Measurements from ENCODE around the gene NUDT7. TPM values are rescaled to one million over a fixed set of nuclear protein-coding genes. Genes with fewer than 3 reads are reported as not detected.

Gene NUDT7
- total and polyA plus RNA-seq, 12 donors: 15.3 to 62.6 (median 33.4) TPM

DNA sequence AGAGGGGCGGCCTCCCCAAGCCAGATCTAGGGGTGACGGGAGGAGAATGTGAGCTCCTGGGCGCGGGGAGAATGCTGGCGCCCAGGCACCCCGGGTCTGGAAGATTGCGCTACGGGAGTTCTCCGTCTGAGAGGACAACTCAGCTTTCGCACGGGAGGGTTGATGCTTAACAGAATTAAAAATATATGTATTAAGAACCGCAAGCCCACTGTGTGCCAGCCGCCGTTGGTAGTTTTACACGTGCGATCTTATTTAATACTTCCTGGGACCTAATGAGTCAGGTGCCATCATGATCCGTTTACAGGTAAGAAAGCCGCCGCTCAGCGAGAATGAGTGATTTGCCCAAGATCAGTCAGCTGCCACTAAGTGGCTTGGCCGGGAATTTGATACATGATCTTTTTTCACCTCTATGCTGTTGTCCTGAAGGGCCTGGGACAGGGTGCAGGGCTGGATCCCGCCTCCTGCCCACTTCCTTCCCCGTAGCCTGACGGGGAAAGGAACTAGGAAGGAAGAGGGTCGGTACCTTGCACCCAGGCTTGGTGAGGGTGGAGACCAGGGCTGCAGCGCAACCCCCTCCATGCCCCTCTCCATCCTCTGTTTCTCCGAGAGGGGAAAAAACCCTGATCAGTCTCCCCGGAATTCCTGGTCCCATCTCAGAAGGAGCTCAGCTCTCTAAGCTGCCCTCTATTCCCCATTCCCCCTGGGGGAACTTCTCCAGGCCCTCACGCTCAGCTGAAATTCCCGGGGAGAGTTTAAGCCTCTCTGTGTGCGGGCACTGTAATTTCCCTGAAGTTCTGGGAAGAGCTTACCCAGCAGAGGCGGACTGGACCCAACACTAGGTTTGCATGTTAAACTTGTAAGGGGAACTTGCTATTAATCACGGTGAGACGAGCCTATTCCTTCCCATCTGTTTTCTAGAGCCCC is 67.0 kb downstream of the NUDT7 start:
- Histone ChIP-seq H3K4me1 (replicated peaks in 1 of 2) (peaks cover 0 to 6% of the 10 kb centered on the region in 2 donors), H3K4me3 (peak overlapping the region in 2 of 4 donors; percentile 15 to 71), H3K36me3 (replicated peaks in 1 of 2) (no peaks in the 10 kb centered on the region), H3K9me3 (replicated peaks in 1 of 3) (no peaks in the 10 kb centered on the region), H3K27ac (peak overlapping the region in 1 of 5 donors; percentile 49), H3K27me3 (peaks cover 21% of the 10 kb centered on the region)
- intact Hi-C loops (cut with DNase I): loop anchor here in 1 of 2 donors (10.0 kb wide), 1 partner anchor 185 kb away; no protein-coding TSS in a partner anchor
- 9 to 12% (median 11%) methylated on average over 19 to 34 of the region's 34 CpGs for WGBS, 4 donors
- no peak for DNase-seq
- no peak for TF ChIP-seq POLR2A (IDR thresholded peaks at IDR 0.05)
- TF ChIP-seq, protein P1, sequence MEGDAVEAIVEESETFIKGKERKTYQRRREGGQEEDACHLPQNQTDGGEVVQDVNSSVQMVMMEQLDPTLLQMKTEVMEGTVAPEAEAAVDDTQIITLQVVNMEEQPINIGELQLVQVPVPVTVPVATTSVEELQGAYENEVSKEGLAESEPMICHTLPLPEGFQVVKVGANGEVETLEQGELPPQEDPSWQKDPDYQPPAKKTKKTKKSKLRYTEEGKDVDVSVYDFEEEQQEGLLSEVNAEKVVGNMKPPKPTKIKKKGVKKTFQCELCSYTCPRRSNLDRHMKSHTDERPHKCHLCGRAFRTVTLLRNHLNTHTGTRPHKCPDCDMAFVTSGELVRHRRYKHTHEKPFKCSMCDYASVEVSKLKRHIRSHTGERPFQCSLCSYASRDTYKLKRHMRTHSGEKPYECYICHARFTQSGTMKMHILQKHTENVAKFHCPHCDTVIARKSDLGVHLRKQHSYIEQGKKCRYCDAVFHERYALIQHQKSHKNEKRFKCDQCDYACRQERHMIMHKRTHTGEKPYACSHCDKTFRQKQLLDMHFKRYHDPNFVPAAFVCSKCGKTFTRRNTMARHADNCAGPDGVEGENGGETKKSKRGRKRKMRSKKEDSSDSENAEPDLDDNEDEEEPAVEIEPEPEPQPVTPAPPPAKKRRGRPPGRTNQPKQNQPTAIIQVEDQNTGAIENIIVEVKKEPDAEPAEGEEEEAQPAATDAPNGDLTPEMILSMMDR (IDR thresholded peaks at IDR 0.05): no peak

DNA sequence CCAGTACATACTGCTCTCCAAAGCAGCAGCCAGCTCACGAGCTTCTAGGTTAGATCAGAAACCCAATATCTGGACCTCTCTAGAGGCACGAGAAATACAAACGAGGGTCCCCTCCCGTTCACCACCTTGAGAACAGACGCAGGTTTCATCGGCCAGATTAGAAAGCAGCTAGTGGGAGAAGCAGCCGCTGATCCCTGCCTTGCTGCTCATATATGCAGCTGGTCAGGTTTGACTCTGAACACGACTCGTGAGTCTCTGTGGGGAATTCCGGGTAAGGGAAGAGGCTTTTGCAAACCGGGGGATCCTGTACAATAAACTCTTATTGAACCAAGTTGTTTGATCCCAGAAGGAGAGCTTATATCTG is 67.7 kb downstream of the NUDT7 start:
- Histone ChIP-seq H3K4me3 (no peak overlapping the region), H3K9me3 (replicated peaks in 1 of 3) (no peaks in the 10 kb centered on the region), H3K27me3 (peaks cover 21% of the 10 kb centered on the region), H3K27ac (peak overlapping the region in 1 of 5 donors; percentile 49), H3K36me3 (replicated peaks in 1 of 2) (no peaks in the 10 kb centered on the region), H3K4me1 (replicated peaks in 1 of 2) (peaks cover 0 to 6% of the 10 kb centered on the region in 2 donors)
- no peak for TF ChIP-seq POLR2A (IDR thresholded peaks at IDR 0.05)
- TF ChIP-seq, protein P1 (IDR thresholded peaks at IDR 0.05): no peak
- 18 to 31% (median 26%) methylated on average over 10 to 11 of the region's 11 CpGs for WGBS, 4 donors
- no peak for DNase-seq
- intact Hi-C loops (cut with DNase I): no loop called here

DNA sequence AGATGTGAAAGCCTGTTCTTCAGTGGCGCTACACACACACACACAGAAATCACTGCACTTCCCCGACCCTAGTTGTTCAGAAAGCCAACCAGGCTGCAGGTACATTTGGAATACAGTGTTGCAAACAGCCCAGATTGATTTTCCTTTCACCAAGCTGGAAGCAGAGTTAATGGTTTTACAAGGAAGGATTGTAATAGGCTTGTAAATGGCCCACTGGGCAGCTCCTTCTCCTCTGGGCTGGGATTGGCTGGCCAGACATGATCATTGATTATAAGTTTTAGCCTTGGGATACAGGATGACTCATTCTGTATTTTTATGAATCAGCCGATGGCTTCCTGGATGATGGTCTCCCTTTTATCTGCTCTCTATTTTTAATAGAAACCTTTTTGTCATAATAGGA is 68.6 kb downstream of the NUDT7 start:
- WGBS, 4 donors: 35 to 57% (median 43%) methylated on average over 3 of the region's 3 CpGs
- TF ChIP-seq, protein P1 (IDR thresholded peaks at IDR 0.05): no peak
- TF ChIP-seq POLR2A (IDR thresholded peaks at IDR 0.05): peak in 1 of 2 donors; percentile 31
- DNase-seq: peak in 6 of 7 donors; percentile 35 to 86 (median 46)
- intact Hi-C loops (cut with DNase I): no loop called here
- Histone ChIP-seq H3K4me3 (no peak overlapping the region), H3K9me3 (replicated peaks in 1 of 3) (no peaks in the 10 kb centered on the region), H3K36me3 (replicated peaks in 1 of 2) (no peaks in the 10 kb centered on the region), H3K27ac (peak overlapping the region in 2 of 5 donors; percentile 47 to 49), H3K27me3 (peaks cover 21% of the 10 kb centered on the region), H3K4me1 (replicated peaks in 1 of 2) (peaks cover 0 to 6% of the 10 kb centered on the region in 2 donors)

Other genes with a start within 250 kb of the NUDT7 start
- gene VAT1L, start 66.0 kb downstream of the NUDT7 start, total RNA-seq: 100 to 1,000 TPM in 1 of 9 donors, 10 to 100 TPM in 8; 18.1 to 103 (median 38.4) TPM
- gene VAT1L, start 66.0 kb downstream of the NUDT7 start, polyA plus RNA-seq: 10 to 100 TPM; 29.8 to 73.9 (median 38.0) TPM